ENCODE results near the gene VEGFA.

VEGFA gene

DNA sequence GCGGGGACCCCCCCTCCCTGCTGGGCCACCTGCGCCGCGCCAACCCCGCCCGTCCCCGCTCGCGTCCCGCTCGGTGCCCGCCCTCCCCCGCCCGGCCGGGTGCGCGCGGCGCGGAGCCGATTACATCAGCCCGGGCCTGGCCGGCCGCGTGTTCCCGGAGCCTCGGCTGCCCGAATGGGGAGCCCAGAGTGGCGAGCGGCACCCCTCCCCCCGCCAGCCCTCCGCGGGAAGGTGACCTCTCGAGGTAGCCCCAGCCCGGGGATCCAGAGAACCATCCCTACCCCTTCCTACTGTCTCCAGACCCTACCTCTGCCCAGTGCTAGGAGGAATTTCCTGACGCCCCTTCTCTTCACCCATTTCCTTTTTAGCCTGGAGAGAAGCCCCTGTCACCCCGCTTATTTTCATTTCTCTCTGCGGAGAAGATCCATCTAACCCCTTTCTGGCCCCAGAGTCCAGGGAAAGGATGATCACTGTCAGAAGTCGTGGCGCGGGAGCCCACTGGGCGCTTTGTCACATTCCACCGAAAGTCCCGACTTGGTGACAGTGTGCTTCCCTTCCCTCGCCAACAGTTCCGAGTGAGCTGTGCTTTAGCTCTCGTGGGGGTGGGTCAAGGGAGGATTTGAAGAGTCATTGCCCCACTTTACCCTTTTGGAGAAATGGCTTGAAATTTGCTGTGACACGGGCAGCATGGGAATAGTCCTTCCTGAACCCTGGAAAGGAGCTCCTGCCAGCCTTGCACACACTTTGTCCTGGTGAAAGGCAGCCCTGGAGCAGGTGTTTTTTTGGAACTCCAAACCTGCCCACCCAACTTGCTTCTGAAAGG lies 2.1 kb downstream of the VEGFA start:
- DNase-seq (ENCODE audit: low read depth in 3 of 3, low spot score in 1 of 3), result peak in 1 of 3 donors; percentile 59

DNA sequence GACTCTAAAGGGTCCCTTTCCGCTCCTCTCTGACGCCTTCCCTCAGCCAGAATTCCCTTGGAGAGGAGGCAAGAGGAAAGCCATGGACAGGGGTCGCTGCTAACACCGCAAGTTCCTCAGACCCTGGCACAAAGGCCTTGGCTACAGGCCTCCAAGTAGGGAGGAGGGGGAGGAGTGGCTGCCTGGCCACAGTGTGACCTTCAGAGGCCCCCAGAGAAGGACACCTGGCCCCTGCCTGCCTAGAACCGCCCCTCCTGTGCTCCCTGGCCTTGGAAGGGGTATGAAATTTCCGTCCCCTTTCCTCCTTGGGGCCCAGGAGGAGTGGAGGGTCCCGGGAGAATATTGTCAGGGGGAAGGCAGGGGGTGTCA lies 2.7 kb downstream of the VEGFA start:
- no peak for DNase-seq (ENCODE audit: low read depth in 3 of 3, low spot score in 1 of 3)

DNA sequence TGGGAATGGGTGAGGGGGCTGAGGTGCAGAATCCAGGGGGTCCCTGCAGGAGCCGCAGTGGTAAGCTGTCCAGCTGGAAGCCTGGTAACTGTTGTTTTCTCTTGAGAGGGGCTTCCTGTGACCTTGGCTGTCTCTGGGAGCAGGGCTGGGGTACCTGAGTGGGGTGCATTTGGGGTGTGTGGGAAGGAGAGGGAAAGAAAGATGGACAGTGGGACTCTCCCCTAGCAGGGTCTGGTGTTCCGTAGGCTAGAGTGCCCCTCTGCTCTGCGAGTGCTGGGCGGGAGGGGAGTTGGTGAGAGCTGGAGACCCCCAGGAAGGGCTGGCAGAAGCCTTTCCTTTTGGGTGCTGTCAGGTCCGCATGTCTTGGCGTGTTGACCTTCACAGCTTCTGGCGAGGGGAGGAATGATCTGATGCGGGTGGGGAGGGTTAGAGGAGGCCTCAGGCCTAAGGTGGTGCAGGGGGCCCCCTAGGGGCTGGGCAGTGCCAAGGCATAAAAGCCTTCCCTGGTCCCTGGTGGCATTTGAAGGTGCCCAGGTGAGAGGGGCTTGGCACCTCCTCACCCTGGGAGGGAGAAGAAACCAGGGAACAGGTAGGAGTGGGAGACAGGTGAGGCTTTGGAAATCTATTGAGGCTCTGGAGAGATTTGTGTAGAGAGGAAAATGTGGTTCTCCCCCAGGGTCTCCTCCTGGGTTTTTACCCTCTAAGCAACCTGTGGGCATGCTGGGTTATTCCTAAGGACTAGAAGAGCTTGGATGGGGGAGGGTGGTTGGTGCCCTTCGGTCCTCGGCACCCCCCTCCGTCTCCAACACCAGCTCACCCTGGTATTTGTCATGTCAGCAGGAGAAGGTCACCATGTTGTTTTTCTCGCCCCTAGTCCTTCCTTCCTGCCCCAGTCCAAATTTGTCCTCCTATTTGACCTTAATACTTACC lies 3.3 kb downstream of the VEGFA start:
- peak in 1 of 3 donors; percentile 39 for DNase-seq (ENCODE audit: low read depth in 3 of 3, low spot score in 1 of 3)

DNA sequence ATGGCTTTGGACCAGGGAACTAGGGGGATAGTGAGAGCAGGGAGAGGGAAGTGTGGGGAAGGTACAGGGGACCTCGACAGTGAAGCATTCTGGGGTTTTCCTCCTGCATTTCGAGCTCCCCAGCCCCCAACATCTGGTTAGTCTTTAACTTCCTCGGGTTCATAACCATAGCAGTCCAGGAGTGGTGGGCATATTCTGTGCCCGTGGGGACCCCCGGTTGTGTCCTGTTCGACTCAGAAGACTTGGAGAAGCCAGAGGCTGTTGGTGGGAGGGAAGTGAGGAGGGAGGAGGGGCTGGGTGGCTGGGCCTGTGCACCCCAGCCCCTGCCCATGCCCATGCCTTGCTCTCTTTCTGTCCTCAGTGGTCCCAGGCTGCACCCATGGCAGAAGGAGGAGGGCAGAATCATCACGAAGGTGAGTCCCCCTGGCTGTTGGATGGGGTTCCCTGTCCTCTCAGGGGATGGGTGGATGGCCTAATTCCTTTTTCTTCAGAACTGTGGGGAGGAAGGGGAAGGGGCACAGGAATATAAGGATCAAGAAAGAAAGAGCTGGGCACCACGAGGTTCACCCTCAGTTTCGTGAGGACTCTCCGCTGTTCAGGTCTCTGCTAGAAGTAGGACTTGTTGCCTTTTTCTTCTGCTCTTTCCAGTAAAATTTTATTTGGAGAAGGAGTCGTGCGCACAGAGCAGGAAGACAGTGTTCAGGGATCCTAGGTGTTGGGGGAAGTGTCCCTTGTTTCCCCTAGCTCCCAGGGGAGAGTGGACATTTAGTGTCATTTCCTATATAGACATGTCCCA lies 4.2 kb downstream of the VEGFA start:
- DNase-seq (ENCODE audit: low read depth in 3 of 3, low spot score in 1 of 3), result no peak

DNA sequence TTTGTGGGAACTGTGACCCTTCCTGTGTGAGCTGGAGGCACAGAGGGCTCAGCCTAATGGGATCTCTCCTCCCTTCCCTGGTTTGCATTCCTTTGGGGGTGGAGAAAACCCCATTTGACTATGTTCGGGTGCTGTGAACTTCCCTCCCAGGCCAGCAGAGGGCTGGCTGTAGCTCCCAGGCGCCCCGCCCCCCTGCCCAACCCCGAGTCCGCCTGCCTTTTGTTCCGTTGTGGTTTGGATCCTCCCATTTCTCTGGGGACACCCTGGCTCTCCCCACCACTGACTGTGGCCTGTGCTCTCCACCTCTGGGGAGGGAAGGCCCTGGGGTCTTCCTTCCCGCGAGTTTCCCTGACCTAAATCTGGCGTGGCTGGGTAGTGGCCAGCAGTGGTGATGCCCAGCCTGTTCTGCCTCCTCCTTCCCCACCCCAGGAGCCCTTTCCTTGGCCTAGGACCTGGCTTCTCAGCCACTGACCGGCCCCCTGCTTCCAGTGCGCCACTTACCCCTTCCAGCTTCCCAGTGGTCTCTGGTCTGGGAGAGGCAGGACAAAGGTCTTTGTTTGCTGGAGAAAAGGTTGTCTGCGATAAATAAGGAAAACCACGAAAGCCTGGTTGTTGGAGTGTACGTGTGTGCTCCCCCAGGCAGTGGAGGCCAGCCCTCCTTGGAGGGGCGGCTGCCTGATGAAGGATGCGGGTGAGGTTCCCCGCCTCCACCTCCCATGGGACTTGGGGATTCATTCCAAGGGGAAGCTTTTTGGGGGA lies 4.9 kb downstream of the VEGFA start:
- peak in 2 of 3 donors; percentile 25 to 33 for DNase-seq (ENCODE audit: low read depth in 3 of 3, low spot score in 1 of 3)

DNA sequence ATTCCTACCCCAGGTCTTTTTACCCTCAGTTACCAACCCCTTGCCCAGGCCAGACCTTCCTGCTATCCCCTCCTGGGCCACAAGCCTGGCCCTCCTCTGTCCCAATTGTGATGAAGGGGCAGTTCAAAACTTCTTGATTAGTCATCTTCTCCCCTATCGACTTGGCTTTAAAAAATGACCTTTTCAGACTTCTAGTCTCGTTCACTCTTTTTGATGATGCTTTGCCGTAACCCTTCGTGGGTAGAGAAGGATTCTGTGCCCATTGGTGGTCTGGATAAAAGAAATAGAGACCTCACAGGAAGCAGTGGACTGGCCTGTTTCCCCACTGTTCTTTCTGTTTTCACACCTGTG lies 5.5 kb downstream of the VEGFA start:
- DNase-seq (ENCODE audit: low read depth in 3 of 3, low spot score in 1 of 3), result no peak

DNA sequence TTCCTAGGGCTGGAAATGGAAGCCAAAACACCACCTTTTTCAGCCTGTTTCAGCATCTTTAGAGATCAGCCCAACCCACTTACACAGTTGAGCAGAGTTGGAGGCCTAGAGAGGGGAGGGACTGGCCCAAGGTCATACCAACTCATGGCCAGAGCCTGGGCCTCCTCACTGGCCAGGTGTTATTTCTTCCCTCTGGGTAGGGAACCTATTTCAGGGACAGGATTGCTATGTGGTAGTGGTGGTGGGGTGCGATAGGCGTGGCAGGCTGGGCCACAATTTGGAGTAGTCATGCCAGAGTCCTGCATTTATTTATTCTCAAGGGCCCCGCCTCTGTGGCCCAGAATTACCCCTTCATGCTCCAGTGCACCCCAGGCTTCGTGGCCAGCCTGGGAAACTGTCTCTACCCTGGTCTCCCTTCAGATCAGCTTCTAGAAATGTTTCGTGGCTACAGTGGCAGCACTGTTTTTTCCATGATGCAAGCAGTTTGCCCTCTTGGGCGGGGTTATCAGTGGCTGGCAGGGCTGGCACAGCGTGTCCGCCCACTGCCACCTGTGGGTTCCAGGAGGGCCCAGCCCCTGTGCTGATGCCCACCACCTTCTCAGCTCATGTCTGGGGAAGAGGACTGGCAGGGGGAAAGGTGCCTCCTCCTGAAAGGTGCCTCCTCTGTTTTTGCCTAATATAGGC lies 6.2 kb downstream of the VEGFA start:
- no peak for DNase-seq (ENCODE audit: low read depth in 3 of 3, low spot score in 1 of 3)

DNA sequence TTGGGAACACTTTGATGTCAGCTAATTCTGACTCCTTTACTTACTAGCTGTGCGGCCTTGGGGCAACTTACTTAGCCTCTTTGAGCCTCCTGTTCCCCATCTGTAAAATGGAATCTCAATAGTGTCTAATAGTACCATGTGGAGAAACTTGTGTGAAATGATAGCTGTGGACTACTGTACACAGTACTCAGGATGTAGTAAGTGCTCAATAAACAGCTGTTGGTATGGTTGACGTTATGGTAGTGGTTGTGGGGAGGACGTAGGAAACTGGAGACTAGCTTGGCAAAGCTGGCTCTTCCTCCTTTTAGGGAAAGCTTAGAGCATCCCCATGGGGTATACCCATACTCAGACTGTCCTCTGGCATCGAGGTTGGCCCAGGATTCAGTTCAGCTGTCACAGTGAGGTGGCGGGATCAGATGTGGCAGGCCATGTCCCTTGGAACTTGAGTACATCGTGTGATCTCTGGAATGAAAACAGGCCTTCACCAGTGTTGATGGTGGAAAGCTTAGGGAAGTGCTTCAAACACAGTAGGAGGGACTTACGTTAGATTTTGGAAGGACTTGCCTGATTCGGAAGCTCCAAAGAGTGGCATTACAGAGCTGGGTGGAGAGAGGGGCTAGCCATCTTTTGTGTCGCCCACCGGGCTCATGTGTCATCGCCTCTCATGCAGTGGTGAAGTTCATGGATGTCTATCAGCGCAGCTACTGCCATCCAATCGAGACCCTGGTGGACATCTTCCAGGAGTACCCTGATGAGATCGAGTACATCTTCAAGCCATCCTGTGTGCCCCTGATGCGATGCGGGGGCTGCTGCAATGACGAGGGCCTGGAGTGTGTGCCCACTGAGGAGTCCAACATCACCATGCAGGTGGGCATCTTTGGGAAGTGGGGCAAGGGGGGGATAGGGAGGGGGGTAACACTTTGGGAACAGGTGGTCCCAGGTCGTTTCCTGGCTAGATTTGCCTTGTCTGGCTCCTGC lies 7.1 kb downstream of the VEGFA start:
- DNase-seq (ENCODE audit: low read depth in 3 of 3, low spot score in 1 of 3), result no peak

DNA sequence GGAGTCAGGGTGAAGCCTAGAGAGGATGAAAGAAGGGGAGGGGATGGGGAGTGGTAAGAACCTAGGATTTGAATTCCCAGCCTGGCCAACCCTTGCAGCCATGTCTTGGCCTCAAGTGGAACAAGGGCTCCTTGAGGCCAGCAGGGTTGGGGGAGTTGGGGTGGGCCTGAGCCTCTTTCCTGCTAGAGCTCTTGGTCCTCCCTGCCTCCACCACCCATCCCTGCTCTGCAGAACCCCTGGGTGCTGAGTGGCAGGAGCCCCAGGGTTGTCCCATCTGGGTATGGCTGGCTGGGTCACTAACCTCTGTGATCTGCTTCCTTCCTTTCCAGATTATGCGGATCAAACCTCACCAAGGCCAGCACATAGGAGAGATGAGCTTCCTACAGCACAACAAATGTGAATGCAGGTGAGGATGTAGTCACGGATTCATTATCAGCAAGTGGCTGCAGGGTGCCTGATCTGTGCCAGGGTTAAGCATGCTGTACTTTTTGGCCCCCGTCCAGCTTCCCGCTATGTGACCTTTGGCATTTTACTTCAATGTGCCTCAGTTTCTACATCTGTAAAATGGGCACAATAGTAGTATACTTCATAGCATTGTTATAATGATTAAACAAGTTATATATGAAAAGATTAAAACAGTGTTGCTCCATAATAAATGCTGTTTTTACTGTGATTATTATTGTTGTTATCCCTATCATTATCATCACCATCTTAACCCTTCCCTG lies 8.3 kb downstream of the VEGFA start:
- no peak for DNase-seq (ENCODE audit: low read depth in 3 of 3, low spot score in 1 of 3)

DNA sequence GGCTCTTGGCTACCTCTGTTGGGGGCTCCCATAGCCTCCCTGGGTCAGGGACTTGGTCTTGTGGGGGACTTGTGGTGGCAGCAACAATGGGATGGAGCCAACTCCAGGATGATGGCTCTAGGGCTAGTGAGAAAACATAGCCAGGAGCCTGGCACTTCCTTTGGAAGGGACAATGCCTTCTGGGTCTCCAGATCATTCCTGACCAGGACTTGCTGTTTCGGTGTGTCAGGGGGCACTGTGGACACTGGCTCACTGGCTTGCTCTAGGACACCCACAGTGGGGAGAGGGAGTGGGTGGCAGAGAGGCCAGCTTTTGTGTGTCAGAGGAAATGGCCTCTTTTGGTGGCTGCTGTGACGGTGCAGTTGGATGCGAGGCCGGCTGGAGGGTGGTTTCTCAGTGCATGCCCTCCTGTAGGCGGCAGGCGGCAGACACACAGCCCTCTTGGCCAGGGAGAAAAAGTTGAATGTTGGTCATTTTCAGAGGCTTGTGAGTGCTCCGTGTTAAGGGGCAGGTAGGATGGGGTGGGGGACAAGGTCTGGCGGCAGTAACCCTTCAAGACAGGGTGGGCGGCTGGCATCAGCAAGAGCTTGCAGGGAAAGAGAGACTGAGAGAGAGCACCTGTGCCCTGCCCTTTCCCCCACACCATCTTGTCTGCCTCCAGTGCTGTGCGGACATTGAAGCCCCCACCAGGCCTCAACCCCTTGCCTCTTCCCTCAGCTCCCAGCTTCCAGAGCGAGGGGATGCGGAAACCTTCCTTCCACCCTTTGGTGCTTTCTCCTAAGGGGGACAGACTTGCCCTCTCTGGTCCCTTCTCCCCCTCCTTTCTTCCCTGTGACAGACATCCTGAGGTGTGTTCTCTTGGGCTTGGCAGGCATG lies 9.2 kb downstream of the VEGFA start:
- DNase-seq (ENCODE audit: low read depth in 3 of 3, low spot score in 1 of 3), result no peak

DNA sequence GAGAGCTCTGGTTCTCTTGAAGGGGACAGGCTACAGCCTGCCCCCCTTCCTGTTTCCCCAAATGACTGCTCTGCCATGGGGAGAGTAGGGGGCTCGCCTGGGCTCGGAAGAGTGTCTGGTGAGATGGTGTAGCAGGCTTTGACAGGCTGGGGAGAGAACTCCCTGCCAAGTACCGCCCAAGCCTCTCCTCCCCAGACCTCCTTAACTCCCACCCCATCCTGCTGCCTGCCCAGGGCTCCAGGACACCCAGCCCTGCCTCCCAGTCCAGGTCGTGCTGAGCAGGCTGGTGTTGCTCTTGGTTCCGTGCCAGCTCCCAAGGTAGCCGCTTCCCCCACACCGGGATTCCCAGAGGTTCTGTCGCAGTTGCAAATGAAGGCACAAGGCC lies 9.8 kb downstream of the VEGFA start:
- no peak for DNase-seq (ENCODE audit: low read depth in 3 of 3, low spot score in 1 of 3)

DNA sequence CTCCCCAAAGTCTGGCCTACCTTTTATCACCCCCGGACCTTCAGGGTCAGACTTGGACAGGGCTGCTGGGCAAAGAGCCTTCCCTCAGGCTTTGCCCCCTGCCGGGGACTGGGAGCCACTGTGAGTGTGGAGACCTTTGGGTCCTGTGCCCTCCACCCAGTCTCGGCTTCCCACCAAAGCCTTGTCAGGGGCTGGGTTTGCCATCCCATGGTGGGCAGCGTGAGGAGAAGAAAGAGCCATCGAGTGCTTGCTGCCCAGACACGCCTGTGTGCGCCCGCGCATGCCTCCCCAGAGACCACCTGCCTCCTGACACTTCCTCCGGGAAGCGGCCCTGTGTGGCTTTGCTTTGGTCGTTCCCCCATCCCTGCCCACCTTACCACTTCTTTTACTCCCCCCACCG lies 10.3 kb downstream of the VEGFA start:
- no peak for DNase-seq (ENCODE audit: low read depth in 3 of 3, low spot score in 1 of 3)

DNA sequence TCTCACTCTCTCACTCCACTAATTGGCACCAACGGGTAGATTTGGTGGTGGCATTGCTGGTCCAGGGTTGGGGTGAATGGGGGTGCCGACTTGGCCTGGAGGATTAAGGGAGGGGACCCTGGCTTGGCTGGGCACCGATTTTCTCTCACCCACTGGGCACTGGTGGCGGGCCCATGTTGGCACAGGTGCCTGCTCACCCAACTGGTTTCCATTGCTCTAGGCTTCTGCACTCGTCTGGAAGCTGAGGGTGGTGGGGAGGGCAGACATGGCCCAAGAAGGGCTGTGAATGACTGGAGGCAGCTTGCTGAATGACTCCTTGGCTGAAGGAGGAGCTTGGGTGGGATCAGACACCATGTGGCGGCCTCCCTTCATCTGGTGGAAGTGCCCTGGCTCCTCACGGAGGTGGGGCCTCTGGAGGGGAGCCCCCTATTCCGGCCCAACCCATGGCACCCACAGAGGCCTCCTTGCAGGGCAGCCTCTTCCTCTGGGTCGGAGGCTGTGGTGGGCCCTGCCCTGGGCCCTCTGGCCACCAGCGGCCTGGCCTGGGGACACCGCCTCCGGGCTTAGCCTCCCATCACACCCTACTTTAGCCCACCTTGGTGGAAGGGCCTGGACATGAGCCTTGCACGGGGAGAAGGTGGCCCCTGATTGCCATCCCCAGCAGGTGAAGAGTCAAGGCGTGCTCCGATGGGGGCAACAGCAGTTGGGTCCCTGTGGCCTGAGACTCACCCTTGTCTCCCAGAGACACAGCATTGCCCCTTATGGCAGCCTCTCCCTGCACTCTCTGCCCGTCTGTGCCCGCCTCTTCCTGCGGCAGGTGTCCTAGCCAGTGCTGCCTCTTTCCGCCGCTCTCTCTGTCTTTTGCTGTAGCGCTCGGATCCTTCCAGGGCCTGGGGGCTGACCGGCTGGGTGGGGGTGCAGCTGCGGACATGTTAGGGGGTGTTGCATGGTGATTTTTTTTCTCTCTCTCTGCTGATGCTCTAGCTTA lies 11.2 kb downstream of the VEGFA start:
- no peak for DNase-seq (ENCODE audit: low read depth in 3 of 3, low spot score in 1 of 3)

DNA sequence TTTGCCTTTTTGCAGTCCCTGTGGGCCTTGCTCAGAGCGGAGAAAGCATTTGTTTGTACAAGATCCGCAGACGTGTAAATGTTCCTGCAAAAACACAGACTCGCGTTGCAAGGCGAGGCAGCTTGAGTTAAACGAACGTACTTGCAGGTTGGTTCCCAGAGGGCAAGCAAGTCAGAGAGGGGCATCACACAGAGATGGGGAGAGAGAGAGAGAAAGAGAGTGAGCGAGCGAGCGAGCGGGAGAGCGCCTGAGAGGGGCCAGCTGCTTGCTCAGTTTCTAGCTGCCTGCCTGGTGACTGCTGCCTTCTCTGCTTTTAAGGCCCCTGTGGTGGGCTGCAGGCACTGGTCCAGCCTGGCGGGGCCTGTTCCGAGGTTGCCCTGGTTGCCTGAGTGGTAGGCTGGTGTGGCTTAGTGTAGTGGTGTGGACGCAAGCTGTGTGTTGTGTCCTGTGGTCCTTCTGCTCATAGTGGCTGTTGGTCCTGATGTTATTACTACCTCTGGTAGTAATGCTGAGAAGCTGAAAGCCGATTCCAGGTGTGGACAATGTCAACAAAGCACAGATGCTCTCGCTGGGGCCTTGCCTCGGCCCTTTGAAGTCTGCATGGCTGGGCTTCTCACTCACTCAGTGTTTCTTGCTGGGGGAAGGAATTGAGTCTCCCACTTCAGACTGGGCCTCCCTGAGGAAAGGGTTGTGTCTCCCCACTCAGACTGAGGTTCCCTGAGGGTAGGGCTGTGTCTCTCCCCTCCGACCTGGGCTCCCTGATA lies 12.1 kb downstream of the VEGFA start:
- DNase-seq (ENCODE audit: low read depth in 3 of 3, low spot score in 1 of 3), result no peak

DNA sequence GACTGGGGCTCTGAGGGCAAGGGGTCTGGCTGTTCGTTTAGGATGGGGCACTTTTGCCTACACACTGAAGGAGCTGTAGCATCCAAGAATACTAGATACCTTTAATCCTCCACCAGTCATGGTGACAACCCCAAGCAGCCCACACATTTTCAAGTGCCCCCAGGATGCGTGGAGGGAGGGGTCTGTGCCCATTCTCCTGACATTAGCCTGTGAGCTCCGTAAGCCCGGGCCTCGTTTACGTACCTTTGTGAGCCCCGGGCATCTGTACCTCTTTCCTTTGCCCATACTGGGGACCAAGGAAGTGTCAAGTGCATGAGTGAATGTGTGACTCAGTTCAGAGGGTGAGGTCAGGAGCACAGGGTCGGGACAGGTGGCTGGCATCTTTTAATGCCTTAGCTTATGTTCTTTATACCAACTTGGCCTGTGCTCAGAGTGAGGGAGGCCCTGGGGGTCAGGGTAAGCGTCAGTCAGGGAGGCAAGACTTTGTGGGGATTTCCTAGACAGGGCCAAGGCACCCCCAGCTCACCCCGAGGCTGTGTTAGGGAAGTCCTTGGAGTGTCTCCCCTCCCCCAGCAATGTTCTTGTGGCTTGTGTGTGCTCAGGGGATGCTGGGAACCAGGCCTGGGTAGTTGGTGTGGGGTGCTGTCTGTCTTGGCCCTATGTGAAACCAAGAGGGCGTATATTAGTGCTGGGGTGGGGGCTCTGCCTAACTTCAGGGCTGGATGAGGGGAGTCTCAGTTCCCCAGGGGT lies 12.9 kb downstream of the VEGFA start:
- no peak for DNase-seq (ENCODE audit: low read depth in 3 of 3, low spot score in 1 of 3)

All from stimulated activated CD4-positive, alpha-beta T cell treated with anti-CD3 and anti-CD28 coated beads, TNF-alpha, amount 100 ng/mL, for 1 hour (primary cell).